Measurements from ENCODE around the gene AFF1. TPM values are rescaled to one million over a fixed set of nuclear protein-coding genes. Genes with fewer than 3 reads are reported as not detected.
"Not testable (repeated sequence)": the region's sequence is repeated elsewhere in the genome, so short reads cannot be mapped to it uniquely, and the experiment has no call there.

The AFF1 gene
- total RNA-seq, 1 experiment from 2014 or later, result 23.9 TPM

GRCh38 chr4:86993909-86994681 lies 59.3 kb downstream of the AFF1 start:
- Histone ChIP-seq H3K4me3 (ENCODE audit: low read depth in 2 of 2, low read length in 2 of 2) (no peak overlapping the region), H3K36me3 (ENCODE audit: control insufficient read depth, insufficient read depth, low read length) (no peaks in the 10 kb centered on the region), H3K9me3 (ENCODE audit: control insufficient read depth, insufficient read depth, low read depth, low read length) (no peaks in the 10 kb centered on the region), H3K27ac (ENCODE audit: low read length) (no peak overlapping the region), H3K27me3 (ENCODE audit: control insufficient read depth, insufficient read depth, low read length) (no peaks in the 10 kb centered on the region), H3K4me1 (ENCODE audit: control insufficient read depth, insufficient read depth, low read length) (no peaks in the 10 kb centered on the region)
- POLR2A ChIA-PET, result no interaction called here
- intact Hi-C loops (cut with micrococcal nuclease; ENCODE audit: unreplicated experiment) (no loop called here), in situ Hi-C loops (cut with HindIII; ENCODE audit: low pct_unique_long_range_greater_than_20kb, low sequenced_read_pairs) (no loop called here)
- TF ChIP-seq SIN3A (IDR thresholded peaks at IDR 0.05; ENCODE audit: borderline replicate concordance, insufficient read depth, low read depth, low read length), result no peak
- TF ChIP-seq REST (IDR thresholded peaks at IDR 0.05; ENCODE audit: insufficient read depth in 1 of 2, low read depth in 2 of 2, low read length in 1 of 2), result no peak
- no peak for TF ChIP-seq POLR2AphosphoS5 (IDR thresholded peaks at IDR 0.05; ENCODE audit: low read depth, low read length)
- no peak for TF ChIP-seq TCF7L2 (IDR thresholded peaks at IDR 0.05; ENCODE audit: low read depth, low read length)
- TF ChIP-seq CTCF (IDR thresholded peaks at IDR 0.05), result no peak
- no TSS peak for BruUV-seq (replicated peaks)
- CTCF ChIA-PET, result no interaction called here
- no peak for ATAC-seq
- DNase-seq (ENCODE audit: low read depth, low spot score), result no peak

GRCh38 chr4:86994686-86995085 lies 59.9 kb downstream of the AFF1 start:
- H3K4me1 ChIP-seq (ENCODE audit: control insufficient read depth, insufficient read depth, low read length), result no peaks in the 10 kb centered on the region
- no peaks in the 10 kb centered on the region for H3K27me3 ChIP-seq (ENCODE audit: control insufficient read depth, insufficient read depth, low read length)
- H3K36me3 ChIP-seq (ENCODE audit: control insufficient read depth, insufficient read depth, low read length), result no peaks in the 10 kb centered on the region
- in situ Hi-C loops (cut with HindIII; ENCODE audit: low pct_unique_long_range_greater_than_20kb, low sequenced_read_pairs) (no loop called here), intact Hi-C loops (cut with micrococcal nuclease; ENCODE audit: unreplicated experiment) (no loop called here)
- CTCF ChIA-PET, result no interaction called here
- DNase-seq (ENCODE audit: low read depth, low spot score), result no peak
- no peaks in the 10 kb centered on the region for H3K9me3 ChIP-seq (ENCODE audit: control insufficient read depth, insufficient read depth, low read depth, low read length)
- no TSS peak for BruUV-seq (replicated peaks)
- POLR2A ChIA-PET, result no interaction called here
- TF ChIP-seq SIN3A (IDR thresholded peaks at IDR 0.05; ENCODE audit: borderline replicate concordance, insufficient read depth, low read depth, low read length) (no peak), TCF7L2 (IDR thresholded peaks at IDR 0.05; ENCODE audit: low read depth, low read length) (no peak), CTCF (IDR thresholded peaks at IDR 0.05) (no peak), REST (IDR thresholded peaks at IDR 0.05; ENCODE audit: insufficient read depth in 1 of 2, low read depth in 2 of 2, low read length in 1 of 2) (no peak), POLR2AphosphoS5 (IDR thresholded peaks at IDR 0.05; ENCODE audit: low read depth, low read length) (no peak)
- no peak for ATAC-seq
- H3K27ac ChIP-seq (ENCODE audit: low read length), result no peak overlapping the region
- no peak overlapping the region for H3K4me3 ChIP-seq (ENCODE audit: low read depth in 2 of 2, low read length in 2 of 2)

GRCh38 chr4:86996510-86996909 lies 61.7 kb downstream of the AFF1 start:
- CTCF ChIA-PET, result not testable (repeated sequence)

More at GRCh38 chr4:86996510-86996909, 61.7 kb downstream of the AFF1 start:
- BruUV-seq (replicated peaks); H3K4me1 ChIP-seq (ENCODE audit: control insufficient read depth, insufficient read depth, low read length); H3K4me3 ChIP-seq (ENCODE audit: low read depth in 2 of 2, low read length in 2 of 2); POLR2A ChIA-PET; H3K36me3 ChIP-seq (ENCODE audit: control insufficient read depth, insufficient read depth, low read length); DNase-seq (ENCODE audit: low read depth, low spot score); in situ Hi-C loops (cut with HindIII; ENCODE audit: low pct_unique_long_range_greater_than_20kb, low sequenced_read_pairs); ATAC-seq; H3K27me3 ChIP-seq (ENCODE audit: control insufficient read depth, insufficient read depth, low read length); intact Hi-C loops (cut with micrococcal nuclease; ENCODE audit: unreplicated experiment); H3K27ac ChIP-seq (ENCODE audit: low read length); H3K9me3 ChIP-seq (ENCODE audit: control insufficient read depth, insufficient read depth, low read depth, low read length): not testable (repeated sequence)

Measured in Panc1 (cell line).